Hematopoietic multipotent progenitor cell treated with erythropoietin and hydrocortisone succinate and interleukin-3 and kit ligand, for 4 days (in vitro differentiated cells): Measurements from ENCODE around the gene PTPRN2.
"Not testable (repeated sequence)": the region's sequence is repeated elsewhere in the genome, so short reads cannot be mapped to it uniquely, and the experiment has no call there.

ENCODE experiments used
- DNase-seq: peaks from one replicate; pipeline ENCODE4 v3.0.0-alpha.2; 2015

The PTPRN2 gene

DNA sequence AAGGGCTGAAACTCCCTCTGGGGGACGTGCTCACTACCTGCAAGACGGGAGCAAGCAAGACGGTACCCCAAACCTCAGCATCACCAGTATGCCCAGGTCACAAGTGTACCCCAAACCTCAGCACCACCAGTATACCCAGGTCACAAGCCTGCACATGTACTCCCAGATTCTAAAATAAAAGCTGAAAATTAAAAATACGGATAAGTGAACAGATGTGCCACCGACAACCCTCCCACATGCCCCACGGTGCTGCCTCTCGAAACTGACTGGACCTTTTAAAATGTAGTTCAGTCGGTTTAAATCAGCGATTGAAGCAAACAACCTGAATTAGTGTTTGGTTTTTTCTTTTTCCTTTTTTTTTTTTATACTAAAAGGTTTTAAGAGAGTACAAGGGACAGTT, 684.3 kb downstream of the PTPRN2 start:
- no peak for DNase-seq

DNA sequence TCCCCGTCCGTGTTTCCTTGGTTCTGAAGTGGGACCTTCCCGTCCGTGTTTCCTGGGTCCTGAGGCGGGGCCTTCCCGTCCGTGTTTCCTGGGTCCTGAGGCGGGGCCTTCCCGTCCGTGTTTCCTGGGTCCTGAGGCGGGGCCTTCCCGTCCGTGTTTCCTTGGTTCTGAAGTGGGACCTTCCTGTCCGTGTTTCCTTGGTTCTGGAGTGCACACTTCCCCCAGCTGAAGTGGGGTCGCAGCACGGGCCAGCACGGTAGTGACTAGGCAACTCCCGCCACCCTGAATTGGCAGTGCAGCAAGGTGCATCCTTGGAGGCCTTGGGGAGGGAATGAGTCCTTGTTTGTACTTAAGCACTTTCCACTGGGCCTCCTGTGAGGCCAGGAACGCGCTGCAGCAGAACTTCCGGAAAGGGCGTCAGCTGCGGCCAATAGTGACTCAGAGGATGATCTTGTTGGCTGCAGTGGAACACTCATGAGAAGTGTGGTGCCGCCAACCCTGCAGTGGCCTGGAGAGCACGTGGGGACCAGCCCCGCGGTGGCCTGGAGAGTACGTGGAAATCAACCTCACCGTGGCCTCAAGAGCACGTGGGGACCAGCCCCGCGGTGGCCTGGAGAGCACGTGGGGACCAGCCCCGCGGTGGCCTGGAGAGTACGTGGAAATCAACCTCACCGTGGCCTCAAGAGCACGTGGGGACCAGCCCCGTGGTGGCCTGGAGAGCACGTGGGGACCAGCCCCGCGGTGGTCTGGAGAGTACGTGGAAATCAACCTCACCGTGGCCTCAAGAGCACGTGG, 685.6 kb downstream of the PTPRN2 start:
- not testable (repeated sequence) for DNase-seq

DNA sequence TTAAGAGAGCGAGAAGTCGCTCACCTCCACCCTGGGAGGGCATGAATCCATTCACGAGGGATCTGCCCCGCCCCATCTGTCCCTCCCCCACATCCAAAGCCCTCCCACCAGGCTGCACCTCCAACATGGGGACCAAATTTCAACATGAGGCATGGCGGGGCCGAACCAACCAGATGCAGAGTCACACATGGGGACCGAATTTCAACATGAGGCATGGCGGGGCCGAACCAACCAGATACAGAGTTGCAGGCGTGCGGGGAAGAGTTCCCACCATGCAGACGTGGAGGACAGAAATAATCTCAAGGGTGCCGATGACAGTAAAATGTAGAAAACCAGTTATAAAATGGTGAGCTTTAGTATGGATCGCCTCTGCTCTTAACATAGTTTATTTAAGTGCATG, 686.5 kb downstream of the PTPRN2 start:
- no peak for DNase-seq

GRCh38 chr7:157900556-157900955, 687.1 kb downstream of the PTPRN2 start:
- DNase-seq, result no peak

- no peak for DNase-seq
These were observed 687.6 kb downstream of the PTPRN2 start for GRCh38 chr7:157900011-157900410.

GRCh38 chr7:157898802-157899505, 688.7 kb downstream of the PTPRN2 start:
- no peak for DNase-seq

DNA sequence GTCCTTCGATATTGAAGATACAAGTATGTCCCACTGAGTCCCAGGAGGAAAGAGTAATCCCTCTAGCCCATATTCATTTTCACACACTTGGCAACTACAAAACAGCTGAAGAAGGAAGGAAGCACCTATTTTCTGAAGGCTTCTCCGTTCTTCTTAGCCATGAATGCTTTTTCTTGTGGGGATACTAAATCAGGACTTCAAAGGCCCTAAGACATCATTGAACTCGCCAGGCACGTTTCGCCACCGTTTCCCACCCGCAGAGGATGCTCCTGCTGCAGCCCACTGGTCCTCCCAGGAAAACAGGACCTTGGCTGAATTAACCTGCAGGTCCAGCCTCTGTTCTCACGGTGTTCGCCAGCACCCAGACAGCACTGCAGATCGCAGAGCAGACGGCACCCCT, 689.4 kb downstream of the PTPRN2 start:
- no peak for DNase-seq

- DNase-seq, result no peak
These were observed 689.9 kb downstream of the PTPRN2 start for GRCh38 chr7:157897681-157898080.

DNA sequence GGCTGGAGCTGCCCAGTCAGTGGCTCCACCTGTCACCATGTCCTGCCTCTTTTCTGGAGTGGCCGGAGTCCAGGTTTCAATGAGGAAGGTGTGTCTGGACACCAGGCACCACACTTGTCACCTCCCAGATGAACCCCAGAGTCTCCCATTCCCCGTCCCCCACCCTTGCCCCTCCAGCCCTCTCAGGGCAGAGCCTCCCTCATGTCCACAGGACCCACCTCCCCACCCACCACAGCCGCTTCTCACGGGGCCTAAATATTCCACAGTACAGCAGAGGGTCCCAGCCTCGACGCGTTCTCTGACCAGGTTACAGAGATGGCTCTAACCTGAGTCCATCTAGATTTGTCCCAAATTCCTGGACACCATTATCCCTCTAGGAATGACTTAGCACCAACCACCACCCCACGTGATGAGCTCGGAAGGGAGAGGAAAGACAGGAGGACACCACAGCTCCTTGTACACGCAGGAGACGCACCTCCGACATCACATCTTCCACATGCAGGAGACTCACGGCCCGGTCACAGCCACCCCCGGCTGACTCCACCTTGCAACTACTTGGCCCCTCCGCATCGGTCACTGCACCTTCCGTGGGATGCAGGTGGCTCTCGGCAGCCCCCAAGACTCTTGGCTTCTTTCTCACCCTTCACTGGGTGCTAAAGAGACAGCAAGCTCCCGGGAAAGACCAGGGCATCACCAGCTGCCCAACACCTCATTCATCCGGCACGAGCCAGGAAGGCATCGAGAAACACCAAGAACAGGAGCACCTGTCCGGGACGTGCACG, 690.7 kb downstream of the PTPRN2 start:
- DNase-seq, result no peak

DNA sequence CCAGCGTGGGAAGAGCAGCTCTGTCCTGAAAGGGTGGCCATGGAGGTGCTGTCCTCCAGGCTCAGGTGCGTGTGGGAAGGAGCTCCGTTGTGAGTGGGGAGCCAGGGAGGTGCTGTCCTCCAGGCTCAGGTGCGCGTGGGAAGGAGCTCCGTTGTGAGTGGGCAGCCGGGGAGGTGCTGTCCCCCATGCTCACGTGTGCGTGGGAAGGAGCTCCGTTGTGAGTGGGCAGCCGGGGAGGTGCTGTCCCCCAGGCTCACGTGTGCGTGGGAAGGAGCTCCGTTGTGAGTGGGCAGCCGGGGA, 691.3 kb downstream of the PTPRN2 start:
- not testable (repeated sequence) for DNase-seq

GRCh38 chr7:157895520-157896375, 691.9 kb downstream of the PTPRN2 start:
- DNase-seq, result no peak

- not testable (repeated sequence) for DNase-seq
These were observed 692.5 kb downstream of the PTPRN2 start for GRCh38 chr7:157895098-157895497.

DNA sequence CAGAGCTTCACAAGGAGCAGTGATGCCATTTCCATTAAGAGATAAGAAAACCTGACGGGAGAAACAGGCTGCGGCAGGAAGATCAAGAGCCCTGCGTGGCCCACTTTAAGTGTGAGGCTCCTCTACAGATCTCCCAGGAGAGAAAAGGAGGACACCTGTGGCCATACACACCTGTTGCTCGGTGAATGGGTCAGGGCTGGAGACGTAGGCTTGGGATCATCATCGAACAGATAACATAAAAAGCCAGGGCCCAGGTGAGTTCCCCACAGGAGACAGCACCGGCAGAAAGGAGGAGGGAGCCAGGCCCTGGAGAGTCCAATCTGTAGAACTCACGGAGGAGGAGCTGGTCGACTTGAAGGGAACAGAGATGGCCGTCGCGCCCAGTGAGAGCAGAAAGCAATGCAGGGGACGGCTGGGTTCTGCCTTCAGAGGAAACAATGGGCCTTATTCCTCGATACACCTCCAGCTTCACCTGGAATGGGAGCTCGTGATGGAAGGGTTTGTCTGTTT, 694.0 kb downstream of the PTPRN2 start:
- DNase-seq, result no peak

- DNase-seq, result no peak
These were observed 694.7 kb downstream of the PTPRN2 start for GRCh38 chr7:157892751-157893523.

DNA sequence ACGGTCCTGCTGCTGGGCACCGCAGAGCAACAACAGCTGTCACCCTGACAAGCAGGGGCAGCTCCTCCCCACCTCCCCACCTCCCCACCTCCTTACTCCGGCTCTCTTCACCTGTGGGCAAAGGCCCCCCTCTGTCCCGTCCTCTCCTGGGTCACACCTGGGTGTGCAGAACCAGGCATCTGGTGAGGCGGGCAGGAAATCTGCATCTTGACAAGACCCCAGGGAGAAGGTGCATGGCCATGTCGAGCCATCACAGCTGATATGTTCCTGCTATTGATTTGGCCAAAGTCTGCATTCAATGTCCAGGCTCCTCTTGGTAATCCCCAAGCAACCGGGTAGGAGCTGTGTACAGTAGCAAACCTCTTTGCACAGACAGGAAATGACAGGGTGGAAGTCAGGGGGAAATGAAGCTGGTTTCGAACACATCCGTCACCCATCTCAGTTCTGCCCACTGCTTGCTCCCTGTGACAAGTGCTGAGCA, 696.7 kb downstream of the PTPRN2 start:
- DNase-seq, result no peak

GRCh38 chr7:157889480-157889879, 698.1 kb downstream of the PTPRN2 start:
- no peak for DNase-seq

- no peak for DNase-seq
These were observed 699.0 kb downstream of the PTPRN2 start for GRCh38 chr7:157888579-157888978.

GRCh38 chr7:157887400-157887799, 700.2 kb downstream of the PTPRN2 start:
- no peak for DNase-seq

- no peak for DNase-seq
These were observed 700.9 kb downstream of the PTPRN2 start for GRCh38 chr7:157886711-157887110.

DNA sequence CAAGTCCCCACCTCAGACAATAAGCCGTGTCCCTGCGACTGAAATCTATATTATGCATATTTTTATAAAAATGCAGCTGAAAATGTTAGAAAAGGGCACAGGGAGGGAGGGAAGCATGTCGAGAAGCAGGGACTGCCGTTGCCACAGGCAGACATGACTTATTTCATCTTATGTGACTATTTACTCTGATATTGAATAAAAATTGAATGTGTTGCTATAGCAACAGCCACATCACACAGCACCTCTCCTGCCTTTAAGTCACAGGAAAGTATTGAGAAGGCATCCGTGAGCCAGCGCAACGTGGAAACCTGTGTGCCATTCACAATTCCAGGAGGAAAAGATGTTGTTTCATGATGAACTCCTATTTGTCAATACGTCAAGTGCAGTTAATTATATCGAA, 701.4 kb downstream of the PTPRN2 start:
- no peak for DNase-seq

DNA sequence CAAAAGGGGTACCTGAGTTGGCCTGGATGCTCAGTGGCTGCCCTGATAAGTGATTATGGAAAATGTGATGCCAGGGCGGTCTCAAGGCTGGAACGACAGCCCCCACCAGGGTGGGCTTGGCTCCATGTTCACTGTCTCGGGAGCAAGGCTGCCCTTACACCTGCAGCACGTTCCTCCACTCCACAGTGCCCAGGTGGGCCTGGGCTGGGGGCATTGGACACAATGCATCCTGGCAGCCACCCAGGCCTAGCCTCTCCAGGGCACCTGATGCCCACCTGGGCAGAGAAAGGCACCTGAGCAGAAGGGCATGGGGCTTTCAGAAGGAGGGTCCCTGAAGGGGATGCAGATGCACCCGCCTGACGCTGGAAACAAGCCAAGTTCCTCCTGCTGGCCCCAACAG, 702.5 kb downstream of the PTPRN2 start:
- DNase-seq, result no peak
